GM18520 (cell line): ENCODE data around the gene AUTS2.

ENCODE experiments used
- ATAC-seq: cut with Tn5 transposase; IDR thresholded peaks from one replicate; pipeline ENCODE4 v1.9.1; 2021; ENCODE audit not compliant: unreplicated experiment

AUTS2 gene

DNA sequence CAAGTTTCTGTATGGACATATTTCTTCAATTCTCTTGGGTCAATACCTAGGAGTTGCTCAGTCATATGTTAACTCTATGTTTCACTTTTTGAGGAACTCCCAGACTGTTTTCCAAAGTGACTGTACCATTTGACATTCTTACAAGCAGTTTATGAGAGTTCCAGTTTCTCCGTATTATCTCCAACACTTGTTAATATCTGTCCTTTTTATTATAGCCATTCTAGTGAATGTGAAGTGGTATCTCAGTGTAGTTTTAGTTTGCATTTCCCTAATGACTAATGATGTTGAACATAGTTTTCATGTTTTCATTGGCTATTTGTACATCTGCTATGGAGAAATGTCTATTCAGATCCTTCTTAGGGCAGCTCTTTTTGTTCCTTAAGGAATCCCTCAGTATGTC is 1002.7 kb downstream of the AUTS2 start:
- no peak for ATAC-seq

DNA sequence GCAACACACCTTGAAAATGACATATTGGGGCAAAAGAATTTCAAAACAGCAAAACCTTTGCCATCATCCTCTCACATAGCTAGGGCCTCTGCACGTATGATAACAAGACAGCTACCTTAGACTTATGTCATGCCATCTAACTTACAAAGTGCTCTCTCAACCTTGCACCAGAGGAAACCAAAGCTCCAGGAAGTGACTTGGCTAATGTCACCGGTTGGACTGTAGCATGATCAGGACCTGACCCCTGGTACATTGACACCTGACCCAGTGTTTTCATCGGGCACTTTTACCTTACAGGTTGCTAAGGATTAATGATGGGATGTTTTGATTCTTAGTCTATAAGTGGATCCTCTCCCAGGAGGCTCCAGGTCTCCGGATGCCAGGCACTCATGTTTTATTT is 1003.8 kb downstream of the AUTS2 start:
- no peak for ATAC-seq

DNA sequence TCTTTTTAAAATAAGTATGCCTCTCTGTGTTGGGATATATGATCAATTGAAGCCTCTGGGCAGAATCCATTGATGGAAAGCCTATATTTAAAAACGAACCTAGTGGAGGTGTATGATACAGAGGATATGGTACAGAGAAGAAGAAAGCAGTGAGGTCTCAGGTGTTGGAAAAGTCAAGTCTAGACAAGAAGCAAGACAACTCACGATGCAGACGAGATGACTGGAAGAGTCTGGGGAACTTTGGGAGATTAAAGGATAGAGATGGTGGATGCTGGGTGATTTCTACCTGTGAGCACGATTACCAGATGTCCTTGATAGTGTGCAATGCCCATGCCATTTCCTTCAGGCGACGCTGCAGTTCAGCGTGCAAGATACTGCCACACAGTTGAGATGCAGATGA is 1009.0 kb downstream of the AUTS2 start:
- no peak for ATAC-seq

DNA sequence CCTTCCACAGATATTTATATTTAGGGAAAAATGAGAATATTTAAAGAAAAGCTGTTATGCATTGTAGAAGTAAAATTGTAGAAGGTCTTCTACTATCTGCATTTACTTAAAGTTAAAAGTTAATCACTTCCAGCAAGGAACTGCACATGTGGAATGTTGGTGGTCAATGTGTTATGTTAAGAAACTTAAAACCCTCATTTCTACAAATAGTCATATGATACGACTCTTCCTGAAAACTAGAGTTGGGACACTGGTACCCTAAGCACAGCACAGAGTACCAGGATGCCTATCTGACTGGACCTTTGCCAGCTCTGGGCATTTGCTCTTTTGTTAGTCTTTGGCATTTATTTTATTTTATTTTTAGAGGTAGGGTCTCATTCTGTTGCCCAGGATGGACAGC is 1009.5 kb downstream of the AUTS2 start:
- no peak for ATAC-seq

DNA sequence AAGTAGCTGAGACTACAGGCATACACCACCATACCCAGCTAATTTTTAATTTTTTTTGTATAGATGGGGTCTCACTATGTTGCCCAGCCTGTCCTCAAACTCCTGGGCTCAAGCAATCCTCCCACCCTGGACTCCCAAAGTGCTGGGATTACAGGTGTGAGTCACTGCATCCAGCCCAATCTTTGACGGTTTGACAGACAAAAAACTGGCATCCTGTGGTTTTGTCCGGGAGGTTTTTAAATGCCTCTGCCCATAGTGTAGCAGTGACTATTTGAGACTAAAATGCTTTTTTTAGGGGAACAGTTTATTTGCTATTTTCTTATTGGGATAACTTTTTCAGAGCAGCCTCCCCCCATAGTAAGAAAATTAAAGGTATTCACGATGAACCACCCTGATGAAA is 1010.0 kb downstream of the AUTS2 start:
- ATAC-seq = no peak

DNA sequence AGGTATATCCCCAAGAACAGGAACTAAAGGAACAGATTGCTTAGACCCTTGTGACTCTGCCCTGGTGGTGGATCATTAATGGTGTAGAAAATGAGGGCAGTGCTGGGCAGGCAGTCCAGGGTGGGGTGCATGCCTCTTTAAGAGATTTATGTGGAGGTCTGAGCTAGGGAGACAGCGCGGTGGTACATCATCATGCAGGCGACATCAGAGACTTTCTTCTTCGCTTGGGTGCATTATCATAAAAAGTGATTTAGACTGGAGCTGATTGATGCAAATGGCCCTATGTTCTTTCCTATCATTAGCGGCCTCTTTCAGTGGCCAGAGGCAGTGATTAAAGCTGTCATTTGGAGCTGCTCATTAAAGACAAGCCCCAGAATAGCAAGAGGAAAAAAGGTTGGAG is 1014.5 kb downstream of the AUTS2 start:
- ATAC-seq = no peak

DNA sequence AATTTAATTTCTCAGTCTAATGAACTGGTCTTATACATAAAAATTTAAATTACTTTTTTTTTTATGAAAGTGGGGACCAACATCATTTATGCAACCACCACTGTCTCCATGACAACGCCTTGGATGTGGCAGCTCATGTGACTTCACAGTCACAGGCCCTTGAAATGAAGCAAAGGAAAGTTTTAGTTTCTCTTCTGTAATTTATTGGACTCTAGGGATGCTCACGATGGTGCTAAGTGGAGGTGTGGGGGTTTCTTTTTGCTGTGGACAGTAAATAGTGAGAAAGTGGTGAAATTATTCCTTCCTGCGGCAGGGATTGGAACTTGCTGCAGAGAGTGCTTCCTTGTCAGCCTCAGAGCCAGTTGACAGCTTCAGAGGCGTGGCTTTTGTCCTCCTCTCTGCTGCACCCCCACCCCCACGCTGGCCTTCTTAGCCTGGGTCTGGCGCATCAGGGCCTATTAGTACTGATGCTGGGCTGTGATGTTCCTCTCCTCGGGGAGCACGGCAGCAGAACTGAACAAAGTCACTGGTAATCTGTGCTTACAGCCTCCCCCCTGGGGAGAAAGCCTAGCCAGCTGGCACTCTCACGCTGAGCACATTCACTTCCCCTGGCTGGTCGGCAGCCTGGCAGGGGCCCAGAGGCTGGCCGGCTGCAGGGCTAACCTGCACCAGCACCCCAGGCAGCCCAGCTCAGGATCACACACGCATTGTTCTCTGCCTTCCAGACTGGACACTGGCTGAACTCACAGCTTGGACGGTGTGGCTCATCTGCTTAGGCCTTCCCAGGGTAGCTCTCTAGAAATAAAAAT is 1016.2 kb downstream of the AUTS2 start:
- peak; percentile 58 for ATAC-seq

DNA sequence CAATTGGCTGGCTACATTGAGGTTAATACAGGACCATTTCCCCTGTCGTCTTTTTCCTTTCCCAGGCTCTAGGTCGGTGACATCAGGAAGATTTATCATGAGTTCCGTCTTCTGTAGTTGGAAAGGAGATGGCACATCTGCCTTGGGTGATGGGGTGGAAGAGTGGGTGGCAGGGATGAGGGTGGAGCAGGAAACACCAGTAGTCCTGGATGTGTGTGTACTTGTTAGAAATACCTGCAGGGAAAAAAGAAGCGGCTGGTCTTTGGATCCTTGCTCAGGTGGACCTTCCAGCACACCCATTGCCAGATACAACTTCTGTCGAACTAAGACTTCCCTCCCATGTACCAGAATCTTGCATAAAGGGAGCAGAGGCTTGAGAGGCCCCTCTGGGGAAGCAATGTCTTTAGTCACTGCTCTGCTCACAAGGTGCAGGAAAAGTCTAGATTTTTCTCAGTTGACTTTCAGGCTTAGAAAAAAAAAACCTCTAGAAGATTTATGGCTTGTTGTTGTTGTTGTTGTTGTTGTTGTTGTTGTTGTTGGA is 1016.9 kb downstream of the AUTS2 start:
- no peak for ATAC-seq

DNA sequence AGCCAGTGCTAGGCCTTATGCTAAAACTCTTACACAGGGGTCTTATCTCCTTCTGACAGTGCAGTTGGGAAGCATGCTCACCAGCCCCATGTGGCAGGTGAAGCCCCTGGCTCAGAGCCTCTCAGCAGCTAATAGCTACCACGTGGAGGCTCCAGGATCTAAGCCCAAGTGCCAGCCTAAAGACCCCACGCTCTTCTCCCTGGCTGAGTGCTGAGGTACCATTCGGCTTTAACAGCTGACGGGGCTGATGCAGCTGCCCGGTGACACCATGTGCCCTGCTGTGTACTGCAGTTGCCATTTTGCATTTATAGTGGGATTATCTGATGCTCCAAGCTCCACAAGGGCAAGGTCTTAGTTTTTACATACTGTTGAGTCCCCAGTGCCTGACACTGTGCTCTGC is 1017.9 kb downstream of the AUTS2 start:
- no peak for ATAC-seq

DNA sequence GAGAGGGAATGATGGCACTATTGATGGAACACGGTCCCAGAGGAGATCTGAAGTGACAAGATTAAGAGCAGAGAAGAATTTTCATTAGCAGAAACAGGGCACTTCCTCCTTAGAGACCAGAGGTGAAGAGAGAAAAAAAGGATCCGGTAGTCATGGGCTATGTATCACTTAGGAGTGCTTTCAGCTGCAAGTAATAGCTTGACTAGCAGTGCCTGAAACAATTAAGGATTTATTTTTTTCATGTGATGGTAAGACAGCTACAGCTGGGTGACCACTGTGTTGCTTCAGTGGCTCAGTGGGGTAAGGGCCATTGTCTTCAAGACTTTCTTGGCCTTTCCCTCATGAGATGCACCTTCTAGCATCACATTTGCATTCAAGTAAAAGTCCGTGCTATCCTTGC is 1018.5 kb downstream of the AUTS2 start:
- no peak for ATAC-seq

DNA sequence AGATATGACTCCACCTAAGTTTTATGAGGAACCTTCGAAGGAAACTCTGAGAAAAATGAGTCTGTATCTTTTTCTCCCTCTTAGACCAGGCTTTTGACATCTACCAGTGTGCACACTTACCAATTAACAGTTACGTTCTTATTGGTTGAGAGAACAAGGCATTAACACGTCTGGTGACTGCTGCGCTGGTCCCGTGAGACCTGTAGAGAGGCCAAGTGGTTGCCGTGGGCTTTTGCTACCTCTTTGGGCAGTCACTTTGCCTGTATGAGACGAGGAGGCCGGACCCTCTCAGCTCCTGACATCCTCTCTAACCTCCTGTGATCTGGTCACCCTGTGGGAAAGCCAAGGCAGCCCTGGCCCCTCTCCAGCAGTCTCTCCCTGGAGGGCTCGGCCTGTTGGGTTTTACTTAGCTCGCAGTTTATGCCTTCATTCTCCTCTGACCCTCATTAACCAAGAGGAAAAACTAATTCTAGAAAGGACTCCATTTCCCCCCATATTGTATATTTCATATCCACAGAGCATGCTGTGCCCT is 1019.8 kb downstream of the AUTS2 start:
- ATAC-seq = no peak

DNA sequence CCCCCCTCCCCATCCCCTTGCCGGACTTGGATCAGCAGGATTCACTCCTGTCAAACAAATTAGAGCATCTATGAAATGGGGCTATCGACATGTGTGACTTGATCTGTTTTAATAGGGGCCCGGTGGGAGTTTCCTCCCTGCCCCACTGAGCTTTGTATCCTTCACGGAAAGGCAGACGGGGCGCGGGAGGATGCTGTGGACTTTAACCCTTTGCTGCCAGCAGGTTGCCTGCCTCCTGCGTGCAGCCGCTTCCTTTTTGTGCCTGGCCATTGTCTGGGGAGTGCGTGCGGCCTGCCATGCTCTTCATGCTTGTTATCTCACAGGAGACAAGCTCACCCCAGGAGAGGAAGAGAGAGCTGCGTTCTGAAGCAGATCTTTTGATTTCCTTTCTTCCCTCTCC is 1020.9 kb downstream of the AUTS2 start:
- ATAC-seq = no peak

DNA sequence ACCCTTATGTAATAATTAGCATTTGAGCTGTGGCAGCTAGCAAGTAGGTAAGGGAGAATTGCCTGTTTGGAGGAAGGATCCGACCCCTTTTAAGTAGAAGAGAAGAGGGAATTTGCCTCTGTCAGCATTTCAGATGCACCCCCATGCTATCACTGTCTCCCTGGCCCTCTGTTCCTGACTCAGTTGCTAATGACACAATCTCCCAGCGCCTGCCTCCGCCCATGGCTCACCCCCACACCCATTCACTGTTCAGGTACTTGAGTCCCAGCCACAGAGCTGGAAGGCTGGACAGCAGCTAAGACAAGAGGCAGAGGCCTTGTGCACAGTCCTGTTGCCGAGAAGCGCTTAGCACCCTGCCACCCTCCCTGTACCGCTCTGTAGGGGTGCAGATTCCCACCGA is 1021.4 kb downstream of the AUTS2 start:
- no peak for ATAC-seq

DNA sequence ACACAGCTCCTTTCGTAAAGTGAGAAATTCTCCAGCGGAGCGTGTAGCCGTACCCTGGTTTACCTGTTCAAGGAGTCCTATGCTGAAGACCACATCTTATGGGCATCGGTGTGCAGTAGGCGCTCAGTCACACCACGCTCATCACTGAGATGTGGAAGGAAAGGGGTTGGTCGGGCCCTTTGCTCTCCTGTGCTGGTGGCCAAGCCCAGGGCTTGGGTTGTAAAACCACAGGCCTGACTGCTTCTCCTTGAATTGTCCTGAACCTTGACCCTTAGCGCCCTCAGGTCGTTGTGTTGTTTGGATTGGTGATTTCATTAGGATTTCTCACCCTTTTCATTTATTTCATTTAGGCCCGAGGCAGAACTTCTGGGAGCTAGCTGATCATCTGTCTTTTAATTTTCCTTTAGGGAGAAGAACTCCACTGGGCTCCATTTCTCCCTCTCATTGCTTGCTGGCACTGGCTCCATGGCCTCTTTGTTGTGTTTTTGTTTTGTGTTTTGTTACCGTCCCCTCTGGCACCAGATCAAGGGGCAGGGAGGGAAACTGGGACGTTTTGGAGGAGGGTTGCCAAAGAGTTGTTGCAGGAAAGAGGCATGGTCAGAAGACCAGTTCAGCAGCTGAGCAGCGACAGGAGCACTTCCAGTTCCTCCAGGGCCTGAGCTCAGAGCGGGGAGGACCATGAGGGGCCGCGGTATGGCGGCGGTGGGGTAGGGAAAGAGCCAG is 1022.2 kb downstream of the AUTS2 start:
- ATAC-seq = no peak

DNA sequence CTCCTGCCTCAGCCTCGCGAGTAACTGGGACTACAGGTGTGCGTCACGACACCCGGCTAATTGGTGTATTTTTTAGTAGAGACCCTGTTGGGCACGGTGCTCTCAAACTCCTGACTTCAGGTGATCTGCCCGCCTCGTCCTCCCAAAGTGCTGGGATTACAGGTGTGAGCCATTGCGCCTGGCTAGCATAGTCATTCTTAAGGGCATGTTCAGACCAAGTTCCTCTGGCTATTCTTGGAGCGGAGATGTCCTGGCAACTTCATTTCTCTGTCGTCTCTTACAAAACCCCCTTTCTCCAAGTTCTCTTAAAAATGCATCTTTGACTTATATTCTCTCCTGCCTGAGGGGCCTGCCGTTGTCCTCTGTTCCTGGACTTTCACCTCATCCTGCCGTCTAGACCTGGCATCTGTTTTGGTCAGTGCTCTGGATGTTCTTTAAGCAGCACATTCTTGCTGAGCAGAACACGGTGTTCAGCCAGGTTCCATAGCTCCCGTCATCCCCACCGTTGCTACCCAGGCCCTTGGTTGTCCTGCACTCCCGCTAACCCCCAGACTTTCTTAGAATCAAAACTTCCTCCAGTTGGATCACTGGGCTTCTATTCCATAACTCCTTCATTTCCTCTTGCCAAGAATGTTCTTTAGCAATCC is 1023.8 kb downstream of the AUTS2 start:
- no peak for ATAC-seq

DNA sequence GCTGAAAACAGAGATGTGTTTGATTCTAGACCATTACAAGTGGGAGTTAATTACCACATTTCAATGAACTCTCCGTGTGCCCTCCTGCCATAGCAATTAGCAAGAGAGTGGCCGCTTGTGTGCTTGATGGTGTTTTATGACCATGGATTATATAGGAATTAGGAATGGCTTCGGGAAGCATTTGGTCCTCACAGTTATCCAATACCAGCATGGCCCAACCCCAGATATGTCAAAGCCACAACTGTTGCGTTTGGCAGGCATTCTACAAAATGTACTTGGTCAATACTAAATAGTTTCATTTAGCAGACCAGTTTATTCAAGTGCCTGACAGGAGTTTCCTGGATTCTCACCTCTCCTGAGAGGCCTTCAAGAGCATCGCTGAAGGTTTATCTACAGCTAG is 1024.7 kb downstream of the AUTS2 start:
- ATAC-seq = no peak

DNA sequence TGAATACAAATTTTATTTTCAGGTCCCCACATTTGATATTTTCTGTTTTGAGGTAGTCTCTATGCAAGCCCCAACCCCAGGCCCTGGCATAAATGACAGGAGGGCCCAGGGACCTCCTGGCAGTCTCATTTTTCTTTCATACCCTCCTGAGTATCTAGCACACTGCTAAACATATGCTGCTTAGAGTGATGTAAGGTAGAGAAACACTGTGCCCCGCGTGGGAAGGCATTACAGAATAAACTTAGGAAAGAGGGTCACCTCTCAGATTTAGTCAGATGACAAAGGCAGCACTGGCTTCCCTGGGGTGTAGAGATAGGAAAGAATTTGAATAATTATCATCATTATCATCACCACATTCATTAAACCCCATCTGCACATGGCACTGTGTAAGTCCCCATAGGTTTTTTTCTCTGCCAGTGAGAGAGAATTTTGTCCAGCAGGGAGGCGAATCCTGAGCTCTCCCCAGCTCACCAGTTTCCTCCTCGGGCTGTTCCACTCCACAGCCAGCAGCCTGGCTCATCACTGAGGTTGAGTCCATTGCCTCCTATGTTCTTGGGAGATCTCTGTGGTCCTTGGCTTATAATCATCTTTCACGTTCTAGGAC is 1026.3 kb downstream of the AUTS2 start:
- no peak for ATAC-seq

DNA sequence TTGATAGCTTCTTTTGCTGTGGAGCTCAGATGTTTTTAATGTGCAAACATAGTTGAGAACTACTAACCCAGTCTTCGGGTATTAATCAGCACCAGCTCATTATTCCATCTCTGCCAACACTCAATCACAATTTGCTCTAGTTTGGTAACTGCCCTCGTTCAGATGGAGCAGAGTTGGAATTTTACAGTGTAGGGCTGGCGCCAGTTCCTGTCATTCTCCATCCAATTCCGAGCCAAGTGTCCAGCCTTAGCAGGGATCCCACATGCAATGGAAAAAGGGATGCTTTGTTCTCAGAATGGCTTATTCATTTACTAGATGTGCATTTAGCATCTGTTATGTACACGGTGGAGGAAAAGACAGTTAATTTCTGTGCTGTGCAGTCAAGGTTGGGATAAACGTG is 1029.2 kb downstream of the AUTS2 start:
- no peak for ATAC-seq

DNA sequence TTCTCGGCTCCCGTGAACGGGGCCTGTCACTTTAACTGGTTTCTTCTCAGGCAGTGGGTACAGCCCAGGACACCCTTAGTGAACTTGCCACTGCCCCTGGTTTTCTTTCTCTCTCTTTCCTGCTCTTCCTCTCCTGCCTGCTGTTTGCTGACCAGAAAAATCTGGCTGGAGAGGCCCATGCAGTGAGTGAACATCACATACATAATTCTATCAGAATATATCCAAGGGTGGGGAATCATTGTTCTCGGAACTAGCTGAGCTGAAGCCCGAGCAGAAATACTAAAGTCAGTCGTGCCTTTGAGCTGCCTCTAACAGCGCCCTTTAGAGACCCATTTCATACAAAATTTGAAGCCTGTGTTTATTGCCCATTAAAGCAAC is 1032.2 kb downstream of the AUTS2 start:
- ATAC-seq = no peak

DNA sequence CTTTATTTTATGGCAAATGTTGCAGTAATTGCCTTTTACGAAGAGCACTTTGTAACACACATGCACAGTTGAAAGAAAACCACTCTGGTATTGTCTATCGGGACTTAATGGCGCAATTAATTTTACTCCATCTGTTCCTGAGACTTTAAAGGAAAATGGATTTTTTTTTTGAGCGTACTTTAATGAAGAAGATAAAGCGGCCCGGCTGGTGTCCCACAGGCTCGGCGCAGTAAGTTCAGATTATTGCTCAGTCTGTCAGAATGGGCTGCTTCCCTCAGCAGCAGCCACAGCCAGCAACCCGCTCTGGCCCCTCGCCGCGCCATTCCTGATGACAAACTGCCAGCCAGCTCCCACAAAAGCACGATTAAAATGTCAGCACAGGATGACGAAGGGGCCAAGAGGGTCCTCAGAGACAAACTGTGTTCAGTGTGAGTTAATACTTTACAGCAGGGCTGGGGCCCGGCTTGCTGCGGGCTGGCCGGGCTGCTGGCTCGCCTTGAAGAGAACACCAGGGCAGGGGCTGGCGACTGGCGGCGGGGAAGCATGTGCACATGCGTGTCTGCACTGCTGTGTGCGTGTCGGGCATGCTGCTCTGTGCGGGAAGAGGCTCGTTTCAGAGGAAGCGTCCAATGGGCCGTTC is 1032.7 kb downstream of the AUTS2 start:
- ATAC-seq = no peak

DNA sequence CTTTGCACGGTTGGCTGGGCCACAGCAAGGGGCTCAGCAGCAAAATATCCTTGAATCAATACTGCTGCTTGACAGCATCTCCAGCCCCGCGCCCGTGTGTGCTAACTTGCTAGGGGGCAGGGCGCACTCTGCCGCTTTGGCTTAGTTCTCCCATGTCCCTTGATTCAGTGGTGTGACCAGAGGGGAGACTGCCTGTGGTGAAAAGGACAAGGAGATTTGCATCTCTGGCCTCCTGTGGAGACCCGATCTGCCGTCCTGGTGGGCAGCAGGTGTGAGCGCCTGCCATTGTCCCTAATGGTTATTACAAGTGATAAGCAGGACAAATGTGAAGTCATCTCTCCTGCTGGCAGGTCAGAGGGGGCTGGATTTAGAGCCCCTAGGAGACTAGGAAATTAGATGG is 1033.4 kb downstream of the AUTS2 start:
- no peak for ATAC-seq
